Right forelimb (tissue), 1 donor: ENCODE results near the gene KRTAP10-10.
"Not testable (repeated sequence)": the region's sequence is repeated elsewhere in the genome, so short reads cannot be mapped to it uniquely, and the experiment has no call there.

Experiments used
- DNase-seq: peaks from one replicate; pipeline ENCODE4 v3.0.0-alpha.2; 2018

The KRTAP10-10 gene

GRCh38 chr21:44653656-44654575 lies 16.8 kb downstream of the KRTAP10-10 start:
- no peak for DNase-seq

DNA sequence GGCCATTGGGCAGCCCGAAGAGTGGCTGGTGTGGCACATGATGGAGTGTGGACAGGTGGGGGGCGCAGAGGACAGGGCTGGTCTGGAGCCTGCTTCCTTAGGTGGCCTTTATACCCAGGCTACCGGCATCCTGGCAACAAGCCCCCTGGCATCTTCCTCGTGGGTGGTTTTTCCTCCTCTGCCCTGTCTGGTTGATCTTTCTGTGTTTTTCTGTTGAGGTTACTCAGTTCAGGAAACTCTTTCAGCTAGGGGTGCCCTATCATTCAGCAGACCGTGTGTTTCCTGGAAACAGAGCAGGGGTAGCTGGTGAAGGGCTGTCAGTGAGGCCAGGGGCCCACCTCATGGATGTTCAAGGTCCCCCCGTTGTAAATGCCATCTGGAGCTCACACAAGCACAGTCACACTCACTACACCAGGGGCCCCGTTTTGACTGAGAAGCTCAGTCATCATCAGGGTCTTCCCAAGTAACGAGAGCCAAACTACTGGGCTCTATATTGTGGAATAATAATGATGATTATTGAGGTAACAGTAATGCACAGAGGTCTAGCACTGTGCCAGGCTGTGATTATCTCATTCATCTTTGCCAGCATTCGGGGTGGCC lies 17.5 kb downstream of the KRTAP10-10 start, which contains the start of gene KRTAP12-4:
TSS of gene KRTAP12-4 (minus strand) at position 84 of the 600 bp plus-strand sequence. CDS start at position 39, 45 bp downstream.
- DNase-seq, result no peak

DNA sequence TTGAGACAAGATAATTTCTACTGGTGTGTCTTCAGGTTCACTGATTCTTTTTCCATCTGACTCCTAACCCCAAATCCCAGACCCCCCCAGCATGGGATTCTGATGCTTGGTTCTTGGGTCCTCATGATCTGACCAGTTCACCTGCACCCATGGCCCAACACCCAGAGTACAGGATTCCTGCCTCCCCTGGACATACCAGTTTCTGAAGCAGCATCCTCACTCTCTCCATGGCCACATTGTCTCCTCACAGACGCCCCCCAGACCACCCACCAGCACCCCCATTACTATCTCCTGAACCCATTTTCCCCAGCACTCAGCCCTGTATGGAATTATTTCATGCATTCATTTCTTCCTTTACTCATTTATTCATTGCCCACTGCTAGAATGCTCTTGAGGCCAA lies 19.7 kb downstream of the KRTAP10-10 start:
- DNase-seq, result no peak

DNA sequence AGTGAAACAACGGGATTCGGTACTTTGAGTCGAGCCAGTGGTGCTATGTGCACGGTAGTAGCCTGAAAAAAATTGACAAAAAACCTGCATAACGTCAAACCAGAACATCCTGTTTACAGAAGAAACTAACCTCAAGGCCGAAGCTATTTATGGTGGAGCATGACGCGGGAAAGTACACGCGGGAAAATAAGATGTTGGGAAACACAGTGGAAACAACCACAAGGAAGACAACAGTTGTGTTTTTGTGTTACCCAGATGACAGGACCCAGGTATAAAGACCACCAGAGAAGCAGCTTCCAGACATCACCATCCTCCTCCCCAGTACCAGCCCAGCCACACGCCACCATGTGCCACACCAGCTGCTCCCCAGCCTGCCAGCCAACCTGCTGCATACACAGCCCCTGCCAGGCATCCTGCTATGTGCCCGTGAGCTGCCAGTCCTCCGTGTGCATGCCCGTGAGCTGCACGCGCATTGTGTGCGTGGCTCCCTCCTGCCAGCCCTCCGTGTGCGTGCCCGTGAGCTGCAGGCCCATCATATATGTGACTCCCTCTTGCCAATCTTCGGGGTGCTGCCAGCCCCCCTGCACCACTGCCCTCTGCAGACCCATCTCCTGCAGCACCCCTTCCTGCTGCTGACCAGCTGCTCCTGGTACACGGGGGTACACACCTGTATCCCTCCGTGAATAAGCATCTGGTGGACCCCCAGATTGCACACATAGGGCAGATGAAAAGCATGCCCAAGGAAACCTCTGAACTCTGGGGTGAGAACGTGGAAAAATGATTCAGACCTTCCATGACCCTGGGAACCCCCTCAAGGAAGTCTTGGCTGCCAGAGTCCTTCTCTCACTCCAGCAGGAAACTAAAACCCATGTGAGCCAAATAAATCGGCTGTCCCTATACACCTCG lies 20.7 kb downstream of the KRTAP10-10 start, which contains the start of gene KRTAP12-3:
TSS of gene KRTAP12-3 (plus strand) at position 298 of the 906 bp plus-strand sequence. CDS start at position 346, 48 bp downstream.
- no peak for DNase-seq

- no peak for DNase-seq
Observed at GRCh38 chr21:44658541-44658910, 21.4 kb downstream of the KRTAP10-10 start.

DNA sequence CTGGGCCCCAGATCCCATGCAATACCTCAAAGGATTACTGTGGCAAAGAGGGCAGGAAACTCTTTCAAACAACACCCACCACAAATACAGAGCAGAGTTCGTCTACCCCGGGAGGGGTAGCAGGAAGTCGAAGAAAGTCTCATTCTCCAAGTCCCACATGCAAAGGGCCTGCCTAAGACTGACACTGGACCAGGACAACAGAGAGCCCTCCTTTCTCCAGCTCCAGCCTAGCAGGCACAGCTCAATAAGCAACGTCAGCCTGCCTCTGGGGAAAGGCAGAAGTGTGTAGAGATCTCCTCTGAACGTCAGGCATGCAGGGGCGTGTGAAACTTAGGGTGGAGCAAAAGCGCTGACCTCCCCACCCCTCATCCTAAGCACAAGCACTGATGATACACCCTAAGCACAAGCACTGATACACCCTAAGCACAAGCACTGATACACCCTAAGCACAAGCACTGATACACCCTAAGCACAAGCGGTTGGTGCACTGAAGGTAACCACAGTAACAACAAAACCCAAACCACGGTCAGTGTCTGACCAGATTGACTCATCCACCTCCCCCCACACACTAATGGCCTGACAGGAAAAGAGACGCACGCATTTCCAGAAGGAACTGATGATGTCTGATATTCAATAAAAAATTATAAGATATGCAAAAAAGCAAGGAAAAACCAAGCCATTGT lies 21.9 kb downstream of the KRTAP10-10 start:
- DNase-seq, result no peak

DNA sequence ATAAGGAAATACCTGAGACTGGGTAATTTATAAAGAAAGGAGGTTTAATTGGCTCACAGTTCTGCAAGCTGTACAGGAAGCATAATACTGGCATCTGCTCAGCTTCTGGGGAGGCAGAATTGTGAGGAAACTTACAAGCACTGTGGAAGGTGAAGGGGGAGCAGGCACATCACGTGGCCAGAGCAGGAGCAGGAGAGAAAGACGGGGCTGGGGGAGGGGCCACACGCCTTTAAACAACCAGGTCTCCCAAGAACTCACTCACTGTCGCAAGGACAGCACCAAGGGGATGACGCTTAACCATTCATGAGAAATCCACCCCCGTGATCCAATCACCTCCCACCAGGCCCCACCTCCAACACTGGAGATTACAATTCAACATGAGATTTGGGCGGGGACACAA lies 24.4 kb downstream of the KRTAP10-10 start:
- DNase-seq, result not testable (repeated sequence)

DNA sequence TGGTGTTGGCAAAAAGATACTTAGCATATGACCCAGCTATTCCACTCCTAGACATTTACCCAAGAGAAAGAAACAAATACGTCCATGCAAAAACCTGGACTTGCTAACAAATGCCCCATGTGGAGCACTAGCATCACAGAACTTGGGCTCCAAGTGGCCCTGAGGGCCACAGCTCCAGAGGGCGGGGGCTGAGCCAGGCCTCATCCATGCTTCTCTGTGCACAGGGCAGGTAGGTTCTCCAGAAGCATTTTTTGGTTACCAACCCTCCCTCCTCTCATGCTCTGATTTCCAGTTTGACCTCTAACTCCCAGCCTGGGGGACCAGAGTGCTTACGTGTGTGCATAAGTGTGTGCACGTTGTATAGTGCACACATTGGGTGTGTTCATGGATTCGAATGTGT lies 27.5 kb downstream of the KRTAP10-10 start:
- DNase-seq, result no peak

DNA sequence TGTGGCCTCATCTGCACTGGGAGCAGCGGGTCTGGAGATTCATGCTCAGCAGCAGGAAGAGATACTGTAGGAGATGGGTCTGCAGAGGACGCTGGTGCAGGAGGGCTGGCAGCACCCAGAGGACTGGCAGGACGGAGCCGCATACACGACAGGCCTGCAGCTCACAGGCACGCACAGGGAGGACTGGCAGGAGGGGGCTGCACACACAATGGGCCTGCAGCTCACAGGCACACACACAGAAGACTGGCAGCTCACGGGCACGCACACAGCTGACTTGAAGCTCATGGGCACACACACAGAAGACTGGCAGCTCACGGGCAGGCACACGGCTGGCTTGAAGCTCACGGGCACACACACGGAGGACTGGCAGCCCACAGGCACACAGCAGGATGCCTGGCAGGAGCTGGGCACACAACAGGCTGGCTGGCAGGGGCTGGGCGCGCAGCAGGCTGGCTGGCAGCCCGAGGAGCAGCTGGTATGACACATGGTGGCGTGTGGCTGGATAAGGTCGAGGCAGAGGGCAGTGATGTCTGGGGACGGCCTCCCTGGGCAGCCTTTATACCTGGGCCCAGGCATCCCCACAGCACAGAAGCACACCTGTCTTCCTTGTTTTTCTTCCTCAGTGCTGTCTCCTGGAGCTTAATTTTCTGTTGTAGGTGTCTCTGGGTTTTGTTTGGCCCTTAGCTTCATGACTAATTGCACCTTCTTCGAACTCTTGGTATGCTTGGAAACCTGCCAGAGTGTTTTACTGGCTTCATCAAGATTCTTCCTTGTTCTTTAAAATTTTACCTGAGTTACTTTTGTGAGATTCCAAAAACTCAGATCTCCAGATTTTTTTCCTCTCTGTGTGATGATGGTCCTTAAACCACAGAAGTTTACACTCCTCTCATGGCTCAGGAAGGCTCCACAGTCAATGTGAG lies 29.5 kb downstream of the KRTAP10-10 start, which contains the start of gene KRTAP12-2:
TSS of gene KRTAP12-2 (minus strand) at position 527 of the 920 bp plus-strand sequence. CDS start at position 486, 41 bp downstream.
- no peak for DNase-seq

- DNase-seq, result no peak
Observed at GRCh38 chr21:44667612-44668011, 30.5 kb downstream of the KRTAP10-10 start.

DNA sequence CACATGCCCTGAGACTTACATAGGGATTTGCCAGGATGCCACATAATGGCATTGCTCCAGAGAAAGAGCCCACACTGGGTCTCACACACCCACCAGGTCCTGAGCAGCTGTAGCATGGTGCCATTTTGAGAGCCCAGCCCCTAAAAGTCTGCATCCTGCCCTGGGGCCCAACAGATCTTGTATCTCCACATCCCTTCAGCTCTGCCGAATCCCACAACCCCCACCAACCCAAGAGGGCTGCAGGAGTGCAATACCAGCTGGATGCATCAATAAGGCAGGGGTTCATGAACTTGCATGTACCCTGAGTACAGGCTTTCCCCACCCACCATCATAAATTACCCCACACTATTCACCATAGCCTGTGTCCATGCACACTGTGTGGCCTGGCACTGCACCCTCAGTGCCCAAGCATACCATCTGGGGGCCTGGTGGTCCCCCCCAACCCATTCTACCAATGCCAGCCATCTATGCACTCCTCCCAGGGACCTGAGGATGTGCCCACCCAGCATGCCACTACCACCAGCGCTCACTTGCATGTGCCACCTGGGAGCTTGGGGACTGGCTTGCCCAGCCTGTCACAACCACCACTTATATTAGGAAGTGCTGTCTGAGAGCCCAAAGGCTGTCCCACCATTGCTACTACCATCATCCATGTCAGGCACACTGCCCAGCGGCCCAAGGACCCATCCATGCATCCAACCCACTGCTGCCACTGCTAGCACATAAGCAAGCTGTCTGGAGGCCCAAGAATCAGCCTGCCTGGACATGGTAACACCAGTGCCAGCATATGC lies 33.7 kb downstream of the KRTAP10-10 start:
- no peak for DNase-seq

- DNase-seq, result no peak
Observed at GRCh38 chr21:44671911-44672310, 34.8 kb downstream of the KRTAP10-10 start.

- no peak for DNase-seq
Observed at GRCh38 chr21:44677881-44678280, 40.7 kb downstream of the KRTAP10-10 start.

- DNase-seq, result no peak
Observed at GRCh38 chr21:44681152-44681551, 44.0 kb downstream of the KRTAP10-10 start.

DNA sequence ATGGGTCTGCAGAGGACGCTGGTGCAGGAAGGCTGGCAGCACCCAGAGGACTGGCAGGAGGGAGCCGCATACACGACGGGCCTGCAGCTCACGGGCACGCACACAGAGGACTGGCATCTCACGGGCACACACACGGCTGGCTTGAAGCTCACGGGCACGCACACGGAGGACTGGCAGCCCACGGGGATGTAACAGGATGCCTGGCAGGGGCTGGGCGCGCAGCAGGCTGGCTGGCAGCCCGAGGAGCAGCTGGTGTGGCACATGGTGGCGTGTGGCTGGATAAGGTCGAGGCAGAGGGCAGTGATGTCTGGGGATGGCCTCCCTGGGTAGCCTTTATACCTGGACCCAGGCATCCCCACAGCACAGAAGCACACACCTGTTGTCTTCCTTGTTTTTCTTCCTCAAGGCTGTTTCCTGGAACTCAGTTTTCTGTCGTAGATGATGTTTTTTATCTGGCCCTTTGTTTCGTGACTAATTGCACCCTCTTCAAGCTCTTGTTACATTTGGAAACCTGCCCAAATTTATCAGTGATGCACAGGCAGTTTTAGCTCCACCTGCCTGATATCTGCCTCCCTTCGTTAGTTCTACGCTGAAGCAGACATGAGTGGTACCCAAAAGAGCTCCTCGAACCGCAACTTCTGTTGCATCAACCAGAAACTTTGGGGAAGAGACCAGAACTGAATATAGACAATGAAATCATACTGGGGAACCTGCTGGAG lies 44.9 kb downstream of the KRTAP10-10 start, which contains the start of gene KRTAP12-1:
TSS of gene KRTAP12-1 (minus strand) at position 303 of the 719 bp plus-strand sequence. CDS start at position 263, 40 bp downstream.
- no peak for DNase-seq

- DNase-seq, result no peak
Observed at GRCh38 chr21:44682580-44683151, 45.5 kb downstream of the KRTAP10-10 start.

DNA sequence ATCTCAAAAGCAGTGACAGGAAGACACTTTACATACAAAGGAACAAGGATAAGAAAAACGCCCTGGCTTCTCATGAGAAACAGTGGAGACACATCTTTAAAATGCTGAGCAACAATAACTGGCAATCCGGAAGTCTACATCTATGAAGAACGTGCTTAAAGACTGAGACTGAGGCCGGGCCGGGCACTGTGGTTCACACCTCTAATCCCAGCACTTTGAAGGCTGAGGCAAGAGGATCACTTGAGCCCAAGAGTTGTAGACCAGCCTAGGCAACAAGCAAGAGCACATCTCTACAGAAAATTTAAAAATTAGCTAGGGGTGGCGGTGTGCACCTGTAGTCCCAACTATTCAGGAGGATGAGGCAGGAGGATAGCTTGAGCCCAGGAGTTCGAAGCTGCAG lies 46.9 kb downstream of the KRTAP10-10 start:
- DNase-seq, result no peak

GRCh38 chr21:44684483-44684882 lies 47.3 kb downstream of the KRTAP10-10 start:
- DNase-seq, result no peak

DNA sequence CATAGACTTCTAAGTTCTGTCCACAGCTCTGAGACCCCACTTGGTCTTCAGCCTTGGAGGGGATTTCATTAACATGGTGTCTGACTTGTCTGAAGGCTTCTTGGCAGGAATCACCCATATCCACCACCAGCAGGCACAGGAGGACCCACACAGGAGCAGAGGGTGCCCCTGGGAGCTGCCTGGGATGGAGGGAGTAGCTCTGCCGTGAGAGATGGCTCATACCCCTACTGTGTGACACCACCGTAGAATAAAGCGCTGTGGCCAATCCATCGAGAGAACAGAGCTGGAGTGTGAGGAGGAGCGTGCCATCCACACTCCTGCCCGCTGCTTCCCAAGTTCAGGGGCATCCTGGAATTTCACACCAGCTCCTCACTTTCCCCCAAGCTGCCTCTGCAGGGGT lies 47.9 kb downstream of the KRTAP10-10 start:
- not testable (repeated sequence) for DNase-seq
